K562 (cell line): ENCODE measurements around the gene ASIC3. TPM values are rescaled to one million over a fixed set of nuclear protein-coding genes. Genes with fewer than 3 reads are reported as not detected.

Experiments used
- ARID2 ChIP-seq: fragments of 450-650 bp; IDR thresholded peaks from 2 replicates; pipeline ENCODE4 v1.6.1; 2017; ENCODE audit warnings: antibody characterized with exemption, mild to moderate bottlenecking
- BRF1 ChIP-seq: IDR thresholded peaks from 3 replicates; pipeline ENCODE4 v1.6.1; 2011; ENCODE audit warnings: borderline replicate concordance, mild to moderate bottlenecking; ENCODE audit not compliant: insufficient read length; ENCODE audit errors: extremely low read depth
- CXXC5 ChIP-seq: fragments of 250-450 bp; sonication (Bioruptor Pico); IDR thresholded peaks from 2 replicates; pipeline ENCODE4 v1.8.0; 2022; ENCODE audit warnings: inconsistent platforms, mild to moderate bottlenecking, moderate library complexity
- ELF1 ChIP-seq: fragments of 200-800 bp; sonication (Bioruptor generic); IDR thresholded peaks from 2 replicates; pipeline ENCODE4 v1.6.1; 2016; ENCODE audit warnings: missing genetic modification characterization, missing compliant biosample characterization
- GTF2F1 ChIP-seq: IDR thresholded peaks from 2 replicates; pipeline ENCODE4 v1.6.1; 2011; ENCODE audit warnings: low read depth, low read length, improper control_type of control experiment
- HDAC6 ChIP-seq: IDR thresholded peaks from 2 replicates; pipeline ENCODE4 v1.6.1; 2012; ENCODE audit warnings: low read depth, mild to moderate bottlenecking, control low read depth, inconsistent platforms, low read length, moderate library complexity
- HNRNPLL ChIP-seq: fragments of 200-400 bp; formaldehyde crosslinking; IDR thresholded peaks from 2 replicates; pipeline ENCODE4 v1.6.1; 2017; ENCODE audit warnings: low read length, low read depth, mild to moderate bottlenecking; ENCODE audit not compliant: poor library complexity, severe bottlenecking
- LEF1 ChIP-seq: fragments of 450-650 bp; IDR thresholded peaks from 2 replicates; pipeline ENCODE4 v1.6.1; 2016; ENCODE audit warnings: mild to moderate bottlenecking
- MTA3 ChIP-seq: fragments of 450-650 bp; formaldehyde crosslinking; IDR thresholded peaks from 2 replicates; pipeline ENCODE4 v1.6.1; 2017; ENCODE audit warnings: mild to moderate bottlenecking, borderline replicate concordance
- NBN ChIP-seq: fragments of 450-650 bp; IDR thresholded peaks from 2 replicates; pipeline ENCODE4 v1.6.1; 2016; ENCODE audit warnings: low read depth, mild to moderate bottlenecking
- NCOA4 ChIP-seq: fragments of 450-650 bp; IDR thresholded peaks from 2 replicates; pipeline ENCODE4 v1.6.1; 2018; ENCODE audit warnings: mild to moderate bottlenecking; ENCODE audit not compliant: partially characterized antibody
- POLR2A ChIP-seq: fragments of 450-650 bp; conservative IDR thresholded peaks from 2 replicates; pipeline ENCODE4 v1.6.1; 2016
- POLR2B ChIP-seq: fragments of 450-650 bp; IDR thresholded peaks from 2 replicates; pipeline ENCODE4 v1.6.1; 2018; ENCODE audit warnings: low read depth; ENCODE audit not compliant: partially characterized antibody
- POLR2H ChIP-seq: IDR thresholded peaks from 2 replicates; pipeline ENCODE4 v1.6.1; 2016; ENCODE audit warnings: missing genetic modification characterization, low read depth, mild to moderate bottlenecking, control low read depth, missing compliant biosample characterization, moderate library complexity
- SNRNP70 ChIP-seq: fragments of 200-400 bp; formaldehyde crosslinking; optimal IDR thresholded peaks from 2 replicates; pipeline ENCODE3; 2017; ENCODE audit warnings: low read depth, low read length
- TAL1 ChIP-seq: fragments of 450-650 bp; IDR thresholded peaks from 2 replicates; pipeline ENCODE4 v1.6.1; 2016; ENCODE audit warnings: mild to moderate bottlenecking
- ZNF23 ChIP-seq: fragments of 250-450 bp; sonication (Bioruptor Pico); IDR thresholded peaks from 2 replicates; pipeline ENCODE4 v1.4.0; 2020; ENCODE audit warnings: mild to moderate bottlenecking
- ZNF324 ChIP-seq: fragments of 250-450 bp; sonication (Bioruptor Pico); IDR thresholded peaks from 2 replicates; pipeline ENCODE4 v1.4.0; 2020; ENCODE audit warnings: mild to moderate bottlenecking
- polyA plus RNA-seq, 8 experiments: library from polyadenylated mRNA; depleted of rRNA in 4 of 8; stranded (reverse) in 5 of 8; unstranded in 3 of 8; fragments of >200 nt; fragmentation: Nextera tagmentation in 2 of 8; fragmentation: Illumina TruSeq in 1 of 8; extraction: Ambion mirVana in 2 of 8; extraction: Trizol in 1 of 8; gene quantifications; 2 replicates each; pipeline versions ENCODE4 v1.2.1 to v1.2.3, GENCODE V29; 2011 to 2014; ENCODE audit warnings: inconsistent platforms in 1 of 8, missing spikeins in 1 of 8
- total RNA-seq, 7 experiments: library from RNA; depleted of rRNA in 6 of 7; stranded (reverse); fragments of >200 nt in 6 of 7; fragmentation: Illumina TruSeq in 2 of 7; extraction: Trizol in 2 of 7; gene quantifications; 2 replicates each; pipeline versions ENCODE4 v1.2.1 to v1.2.3, GENCODE V29; 2011 to 2021; ENCODE audit warnings: low replicate concordance in 1 of 7
- TF ChIP-seq, protein P1 (sequence below): sonication (generic); formaldehyde crosslinking; IDR thresholded peaks from 2 replicates; pipeline ENCODE4 v1.8.0; 2022; ENCODE audit warnings: mild to moderate bottlenecking, missing genetic modification reagents
- TF ChIP-seq, protein P2 (sequence below): fragments of 450-650 bp; IDR thresholded peaks from 2 replicates; pipeline ENCODE4 v1.6.1; 2016; ENCODE audit warnings: borderline replicate concordance
- TF ChIP-seq, protein P3 (sequence below): sonication (generic); formaldehyde crosslinking; IDR thresholded peaks from 2 replicates; pipeline ENCODE4 v1.8.0; 2023; ENCODE audit warnings: mild to moderate bottlenecking, missing genetic modification reagents

The ASIC3 gene
- total and polyA plus RNA-seq, 9 of the 15 experiments (the other 6 are each of a cell fraction or from before 2014, with no cell fraction given): 0.11 to 5.0 (median 0.87) TPM

DNA sequence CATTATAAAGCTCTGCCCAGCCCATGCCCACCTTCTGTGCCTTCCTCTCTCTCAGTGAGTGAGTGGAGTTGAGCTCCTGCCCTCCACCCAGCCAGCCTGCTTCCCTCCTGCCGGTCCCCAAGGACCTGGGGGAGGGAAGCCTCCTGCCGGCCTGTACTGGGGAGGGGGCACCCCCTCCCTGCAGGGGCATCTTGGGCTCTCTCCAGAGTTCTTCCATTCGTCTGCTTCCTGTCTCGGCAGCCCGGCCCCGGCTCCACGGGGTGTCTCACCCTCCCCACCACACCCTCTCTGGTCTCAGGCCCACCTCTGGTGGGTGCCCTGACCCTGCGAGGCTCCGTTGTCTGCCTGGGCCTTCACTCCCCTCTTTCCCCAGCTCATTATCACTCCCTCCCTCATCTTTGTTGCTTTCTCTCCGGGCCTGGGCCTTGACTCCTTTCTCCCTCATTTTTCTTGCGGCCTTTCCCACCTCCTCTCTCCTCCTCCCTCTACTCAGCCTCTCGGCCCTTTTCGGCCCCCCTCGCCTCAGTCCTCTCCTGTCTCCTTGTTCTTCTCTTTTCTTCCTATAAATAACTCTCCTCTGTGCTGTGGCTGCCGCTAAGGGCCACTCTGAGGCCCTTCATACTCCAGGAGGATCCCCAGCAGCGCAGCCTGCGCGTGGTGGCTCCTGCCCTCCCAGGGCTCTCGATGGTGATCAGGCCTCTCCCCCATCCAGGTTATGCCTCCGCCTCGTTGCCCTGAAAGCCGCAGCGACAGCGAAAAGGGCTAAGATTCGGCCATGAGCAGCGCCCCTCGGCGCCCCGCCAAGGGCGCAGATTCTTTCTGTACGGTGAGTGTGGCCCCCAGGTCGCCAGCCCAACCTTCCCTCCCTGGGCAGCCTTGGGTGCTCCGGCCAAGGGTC is 13.1 kb downstream of the ASIC3 start (continued):
- peak; percentile 25; the same call in 1 of the 2 replicates for TF ChIP-seq CXXC5 (CRISPR knock-in tag)
- peak; percentile 34; the same call in 1 of the 2 replicates for TF ChIP-seq POLR2A
- TF ChIP-seq NCOA4: peak; percentile 52
- TF ChIP-seq GTF2F1: no peak
- TF ChIP-seq ARID2: no peak
- no peak for TF ChIP-seq LEF1
- TF ChIP-seq HDAC6: no peak
- no peak for TF ChIP-seq ZNF23 (CRISPR knock-in tag)
- TF ChIP-seq ELF1: no peak
- no peak for TF ChIP-seq POLR2H (tag)
- TF ChIP-seq BRF1: no peak
- TF ChIP-seq, protein P1, sequence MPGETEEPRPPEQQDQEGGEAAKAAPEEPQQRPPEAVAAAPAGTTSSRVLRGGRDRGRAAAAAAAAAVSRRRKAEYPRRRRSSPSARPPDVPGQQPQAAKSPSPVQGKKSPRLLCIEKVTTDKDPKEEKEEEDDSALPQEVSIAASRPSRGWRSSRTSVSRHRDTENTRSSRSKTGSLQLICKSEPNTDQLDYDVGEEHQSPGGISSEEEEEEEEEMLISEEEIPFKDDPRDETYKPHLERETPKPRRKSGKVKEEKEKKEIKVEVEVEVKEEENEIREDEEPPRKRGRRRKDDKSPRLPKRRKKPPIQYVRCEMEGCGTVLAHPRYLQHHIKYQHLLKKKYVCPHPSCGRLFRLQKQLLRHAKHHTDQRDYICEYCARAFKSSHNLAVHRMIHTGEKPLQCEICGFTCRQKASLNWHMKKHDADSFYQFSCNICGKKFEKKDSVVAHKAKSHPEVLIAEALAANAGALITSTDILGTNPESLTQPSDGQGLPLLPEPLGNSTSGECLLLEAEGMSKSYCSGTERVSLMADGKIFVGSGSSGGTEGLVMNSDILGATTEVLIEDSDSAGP (CRISPR knock-in tag): no peak; the same call in 1 of the 2 replicates
- TF ChIP-seq, protein P2, sequence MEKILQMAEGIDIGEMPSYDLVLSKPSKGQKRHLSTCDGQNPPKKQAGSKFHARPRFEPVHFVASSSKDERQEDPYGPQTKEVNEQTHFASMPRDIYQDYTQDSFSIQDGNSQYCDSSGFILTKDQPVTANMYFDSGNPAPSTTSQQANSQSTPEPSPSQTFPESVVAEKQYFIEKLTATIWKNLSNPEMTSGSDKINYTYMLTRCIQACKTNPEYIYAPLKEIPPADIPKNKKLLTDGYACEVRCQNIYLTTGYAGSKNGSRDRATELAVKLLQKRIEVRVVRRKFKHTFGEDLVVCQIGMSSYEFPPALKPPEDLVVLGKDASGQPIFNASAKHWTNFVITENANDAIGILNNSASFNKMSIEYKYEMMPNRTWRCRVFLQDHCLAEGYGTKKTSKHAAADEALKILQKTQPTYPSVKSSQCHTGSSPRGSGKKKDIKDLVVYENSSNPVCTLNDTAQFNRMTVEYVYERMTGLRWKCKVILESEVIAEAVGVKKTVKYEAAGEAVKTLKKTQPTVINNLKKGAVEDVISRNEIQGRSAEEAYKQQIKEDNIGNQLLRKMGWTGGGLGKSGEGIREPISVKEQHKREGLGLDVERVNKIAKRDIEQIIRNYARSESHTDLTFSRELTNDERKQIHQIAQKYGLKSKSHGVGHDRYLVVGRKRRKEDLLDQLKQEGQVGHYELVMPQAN: peak; percentile 51; the same call in 1 of the 2 replicates
- TF ChIP-seq HNRNPLL: peak; percentile 43
- TF ChIP-seq, protein P3, sequence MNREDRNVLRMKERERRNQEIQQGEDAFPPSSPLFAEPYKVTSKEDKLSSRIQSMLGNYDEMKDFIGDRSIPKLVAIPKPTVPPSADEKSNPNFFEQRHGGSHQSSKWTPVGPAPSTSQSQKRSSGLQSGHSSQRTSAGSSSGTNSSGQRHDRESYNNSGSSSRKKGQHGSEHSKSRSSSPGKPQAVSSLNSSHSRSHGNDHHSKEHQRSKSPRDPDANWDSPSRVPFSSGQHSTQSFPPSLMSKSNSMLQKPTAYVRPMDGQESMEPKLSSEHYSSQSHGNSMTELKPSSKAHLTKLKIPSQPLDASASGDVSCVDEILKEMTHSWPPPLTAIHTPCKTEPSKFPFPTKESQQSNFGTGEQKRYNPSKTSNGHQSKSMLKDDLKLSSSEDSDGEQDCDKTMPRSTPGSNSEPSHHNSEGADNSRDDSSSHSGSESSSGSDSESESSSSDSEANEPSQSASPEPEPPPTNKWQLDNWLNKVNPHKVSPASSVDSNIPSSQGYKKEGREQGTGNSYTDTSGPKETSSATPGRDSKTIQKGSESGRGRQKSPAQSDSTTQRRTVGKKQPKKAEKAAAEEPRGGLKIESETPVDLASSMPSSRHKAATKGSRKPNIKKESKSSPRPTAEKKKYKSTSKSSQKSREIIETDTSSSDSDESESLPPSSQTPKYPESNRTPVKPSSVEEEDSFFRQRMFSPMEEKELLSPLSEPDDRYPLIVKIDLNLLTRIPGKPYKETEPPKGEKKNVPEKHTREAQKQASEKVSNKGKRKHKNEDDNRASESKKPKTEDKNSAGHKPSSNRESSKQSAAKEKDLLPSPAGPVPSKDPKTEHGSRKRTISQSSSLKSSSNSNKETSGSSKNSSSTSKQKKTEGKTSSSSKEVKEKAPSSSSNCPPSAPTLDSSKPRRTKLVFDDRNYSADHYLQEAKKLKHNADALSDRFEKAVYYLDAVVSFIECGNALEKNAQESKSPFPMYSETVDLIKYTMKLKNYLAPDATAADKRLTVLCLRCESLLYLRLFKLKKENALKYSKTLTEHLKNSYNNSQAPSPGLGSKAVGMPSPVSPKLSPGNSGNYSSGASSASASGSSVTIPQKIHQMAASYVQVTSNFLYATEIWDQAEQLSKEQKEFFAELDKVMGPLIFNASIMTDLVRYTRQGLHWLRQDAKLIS: peak; percentile 21; the same call in 1 of the 2 replicates
- no peak; the same call in 1 of the 2 replicates for TF ChIP-seq TAL1
- TF ChIP-seq MTA3: 0 out of 2 replicates have a peak, but pooled peaks have one; percentile 15
- no peak for TF ChIP-seq ZNF324 (CRISPR knock-in tag)
- peak; percentile 14 for TF ChIP-seq POLR2B
- peak; percentile 15; the same call in 1 of the 2 replicates for TF ChIP-seq NBN
- no peak for TF ChIP-seq SNRNP70
